GM12892 (cell line): ENCODE data around the gene MPV17L2.
A peak's percentile ranks its signal among the peaks of the same experiment; 100 is the strongest.

Experiments
- POLR2A ChIP-seq: IDR thresholded peaks from 2 replicates; pipeline ENCODE4 v1.6.1; 2011; ENCODE audit warnings: low read depth, low read length, control low read depth
- TAF1 ChIP-seq: IDR thresholded peaks from 2 replicates; pipeline ENCODE4 v1.6.1; 2011; ENCODE audit warnings: low read depth, mild to moderate bottlenecking, control low read depth, low read length, borderline replicate concordance

DNA sequence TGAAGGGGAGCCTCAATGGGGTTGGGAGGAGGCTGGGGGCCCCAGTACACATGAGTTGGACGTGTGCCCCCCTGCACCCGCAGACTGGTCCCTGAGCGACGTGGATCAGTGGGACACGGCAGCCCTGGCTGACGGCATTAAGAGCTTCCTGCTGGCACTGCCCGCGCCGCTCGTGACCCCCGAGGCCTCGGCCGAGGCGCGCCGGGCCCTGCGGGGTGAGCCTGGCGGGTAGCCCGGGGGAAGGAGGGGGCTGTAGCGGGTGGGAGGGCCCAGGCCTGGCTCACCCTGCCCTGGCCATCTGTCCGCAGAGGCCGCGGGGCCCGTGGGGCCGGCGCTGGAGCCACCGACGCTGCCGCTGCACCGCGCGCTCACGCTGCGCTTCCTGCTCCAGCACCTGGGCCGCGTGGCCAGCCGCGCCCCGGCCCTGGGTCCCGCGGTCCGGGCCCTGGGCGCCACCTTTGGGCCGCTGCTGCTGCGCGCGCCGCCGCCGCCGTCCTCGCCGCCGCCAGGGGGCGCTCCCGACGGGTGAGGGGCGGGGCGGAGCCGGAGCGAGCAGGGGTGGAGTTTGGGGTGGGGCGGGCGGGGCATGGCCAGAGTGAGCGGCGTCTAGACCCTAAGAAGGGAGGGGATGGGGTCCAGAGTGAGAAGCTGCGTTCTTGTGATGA is 31.9 kb upstream of the MPV17L2 start:
- TF ChIP-seq TAF1 (no peak), POLR2A (peak; percentile 74; the same call in 1 of the 2 replicates)
